ENCODE measurements around the gene PDHB.
"Not testable (repeated sequence)": the region's sequence is repeated elsewhere in the genome, so short reads cannot be mapped to it uniquely, and the experiment has no call there.

DNA sequence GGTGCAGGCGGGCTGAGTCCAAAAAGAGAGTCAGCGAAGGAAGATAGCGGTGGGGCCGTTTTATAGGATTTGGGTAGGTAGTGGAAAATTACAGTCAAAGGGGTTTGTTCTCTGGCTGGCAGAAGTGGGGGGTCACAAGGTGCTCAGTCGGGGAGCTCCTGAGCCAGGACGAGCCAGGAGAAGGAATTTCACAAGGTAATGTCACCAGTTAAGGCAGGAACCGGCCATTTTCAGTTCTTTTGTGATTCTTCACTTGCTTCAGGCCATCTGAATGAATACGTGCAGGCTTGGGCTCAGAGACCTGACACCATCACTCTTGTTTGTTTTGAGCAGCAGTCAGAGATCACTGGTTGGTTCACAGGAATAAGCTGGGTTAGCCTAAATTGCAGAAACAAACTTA lies 3.6 kb upstream of the PDHB start:
- TF ChIP-seq SIN3B (IDR thresholded peaks at IDR 0.05; ENCODE audit: low read length): not testable (repeated sequence)
- TF ChIP-seq, protein P1, sequence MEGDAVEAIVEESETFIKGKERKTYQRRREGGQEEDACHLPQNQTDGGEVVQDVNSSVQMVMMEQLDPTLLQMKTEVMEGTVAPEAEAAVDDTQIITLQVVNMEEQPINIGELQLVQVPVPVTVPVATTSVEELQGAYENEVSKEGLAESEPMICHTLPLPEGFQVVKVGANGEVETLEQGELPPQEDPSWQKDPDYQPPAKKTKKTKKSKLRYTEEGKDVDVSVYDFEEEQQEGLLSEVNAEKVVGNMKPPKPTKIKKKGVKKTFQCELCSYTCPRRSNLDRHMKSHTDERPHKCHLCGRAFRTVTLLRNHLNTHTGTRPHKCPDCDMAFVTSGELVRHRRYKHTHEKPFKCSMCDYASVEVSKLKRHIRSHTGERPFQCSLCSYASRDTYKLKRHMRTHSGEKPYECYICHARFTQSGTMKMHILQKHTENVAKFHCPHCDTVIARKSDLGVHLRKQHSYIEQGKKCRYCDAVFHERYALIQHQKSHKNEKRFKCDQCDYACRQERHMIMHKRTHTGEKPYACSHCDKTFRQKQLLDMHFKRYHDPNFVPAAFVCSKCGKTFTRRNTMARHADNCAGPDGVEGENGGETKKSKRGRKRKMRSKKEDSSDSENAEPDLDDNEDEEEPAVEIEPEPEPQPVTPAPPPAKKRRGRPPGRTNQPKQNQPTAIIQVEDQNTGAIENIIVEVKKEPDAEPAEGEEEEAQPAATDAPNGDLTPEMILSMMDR (CRISPR knock-in tag; IDR thresholded peaks at IDR 0.05): not testable (repeated sequence)

Data from HepG2 (cell line).